ENCODE measurements around the gene VPS26A.
A peak's percentile ranks its signal among the peaks of the same experiment; 100 is the strongest.

VPS26A gene

GRCh38 chr10:69123747-69124562, at the start of gene VPS26A:
VPS26A (plus strand) TSS chr10:69124178; CDS start chr10:69124278, 100 bp downstream.
- DNase-seq (ENCODE audit: low spot score), result peak; percentile 99

- no peak for DNase-seq (ENCODE audit: low spot score)
Measured at GRCh38 chr10:69074532-69074931, 49.4 kb upstream of the VPS26A start.

GRCh38 chr10:69075431-69075830, 48.5 kb upstream of the VPS26A start:
- no peak for DNase-seq (ENCODE audit: low spot score)

- DNase-seq (ENCODE audit: low spot score), result no peak
Measured at GRCh38 chr10:69078311-69078710, 45.7 kb upstream of the VPS26A start.

- DNase-seq (ENCODE audit: low spot score), result no peak
Measured at GRCh38 chr10:69080226-69080625, 43.8 kb upstream of the VPS26A start.

- no peak for DNase-seq (ENCODE audit: low spot score)
Measured at GRCh38 chr10:69086001-69086509, 37.9 kb upstream of the VPS26A start.

- peak; percentile 56 for DNase-seq (ENCODE audit: low spot score)
Measured at GRCh38 chr10:69087590-69088470, 36.1 kb upstream of the VPS26A start, which contains the start of gene SRGN. SRGN (plus strand) TSS chr10:69088103; CDS start chr10:69088158, 55 bp downstream.

GRCh38 chr10:69088471-69088769, 35.6 kb upstream of the VPS26A start:
- DNase-seq (ENCODE audit: low spot score), result peak; percentile 12

GRCh38 chr10:69088801-69089501, 35.0 kb upstream of the VPS26A start:
- peak; percentile 76 for DNase-seq (ENCODE audit: low spot score)

- peak; percentile 39 for DNase-seq (ENCODE audit: low spot score)
Measured at GRCh38 chr10:69089638-69090599, 34.1 kb upstream of the VPS26A start.

- DNase-seq (ENCODE audit: low spot score), result no peak
Measured at GRCh38 chr10:69090685-69091084, 33.3 kb upstream of the VPS26A start.

- peak; percentile 12 for DNase-seq (ENCODE audit: low spot score)
Measured at GRCh38 chr10:69091143-69091651, 32.8 kb upstream of the VPS26A start.

- peak; percentile 87 for DNase-seq (ENCODE audit: low spot score)
Measured at GRCh38 chr10:69092959-69093850, 30.8 kb upstream of the VPS26A start.

GRCh38 chr10:69093933-69094332, 30.0 kb upstream of the VPS26A start:
- DNase-seq (ENCODE audit: low spot score), result no peak

- no peak for DNase-seq (ENCODE audit: low spot score)
Measured at GRCh38 chr10:69096045-69096444, 27.9 kb upstream of the VPS26A start.

- no peak for DNase-seq (ENCODE audit: low spot score)
Measured at GRCh38 chr10:69097729-69098128, 26.2 kb upstream of the VPS26A start.

- no peak for DNase-seq (ENCODE audit: low spot score)
Measured at GRCh38 chr10:69100136-69100872, 23.7 kb upstream of the VPS26A start.

GRCh38 chr10:69101451-69102095, 22.4 kb upstream of the VPS26A start:
- DNase-seq (ENCODE audit: low spot score), result no peak

Measured in hematopoietic multipotent progenitor cell treated with erythropoietin and hydrocortisone succinate and interleukin-3 and kit ligand, for 15 days (in vitro differentiated cells).